Endothelial cell of umbilical vein (primary cell): ENCODE results near the gene GGTLC2.
"Not testable (repeated sequence)": the region's sequence is repeated elsewhere in the genome, so short reads cannot be mapped to it uniquely, and the experiment has no call there.

Experiments
- EZH2 ChIP-seq: IDR thresholded peaks from 2 replicates; pipeline ENCODE4 v1.6.1; 2012; ENCODE audit warnings: borderline replicate concordance, low read depth, mild to moderate bottlenecking, moderate library complexity, low read length, inconsistent platforms; ENCODE audit not compliant: severe bottlenecking
- FOS ChIP-seq: IDR thresholded peaks from 2 replicates; pipeline ENCODE4 v1.6.1; 2011; ENCODE audit warnings: mild to moderate bottlenecking, low read length, moderate library complexity, borderline replicate concordance; ENCODE audit not compliant: insufficient read depth
- GATA2 ChIP-seq: IDR thresholded peaks from 2 replicates; pipeline ENCODE4 v1.7.0; 2011; ENCODE audit warnings: low read depth, mild to moderate bottlenecking, moderate library complexity, mixed read lengths, low read length; ENCODE audit not compliant: insufficient read length, insufficient read depth
- JUN ChIP-seq: IDR thresholded peaks from 2 replicates; pipeline ENCODE4 v1.6.1; 2011; ENCODE audit warnings: borderline replicate concordance, low read depth; ENCODE audit not compliant: insufficient read length, insufficient read depth
- MYC ChIP-seq: IDR thresholded peaks from one replicate; pipeline ENCODE4 v1.6.1; 2011; ENCODE audit warnings: mild to moderate bottlenecking, low read depth, low read length
- POLR2A ChIP-seq: IDR thresholded peaks from 2 replicates; pipeline ENCODE4 v1.6.1; 2012; ENCODE audit warnings: low read depth, mild to moderate bottlenecking, control low read depth, low read length
- POLR2AphosphoS5 ChIP-seq: IDR thresholded peaks from 2 replicates; pipeline ENCODE4 v1.6.1; 2012; ENCODE audit warnings: low read depth, mild to moderate bottlenecking, control low read depth, low read length, moderate library complexity; ENCODE audit not compliant: insufficient read depth
- TF ChIP-seq, protein P1 (sequence below), 2 donors: IDR thresholded peaks; 1 replicate in 1 of 2; 2 replicates in 1 of 2; pipeline ENCODE4 v1.5.1; 2011; ENCODE audit warnings: low read length in 2 of 2, mild to moderate bottlenecking in 2 of 2, moderate library complexity in 2 of 2, control low read depth in 1 of 2, inconsistent platforms in 1 of 2, low read depth in 1 of 2; ENCODE audit not compliant: insufficient read depth in 1 of 2; ENCODE audit errors: extremely low read depth in 1 of 2
- TF ChIP-seq, protein P2 (sequence below): IDR thresholded peaks from 2 replicates; pipeline ENCODE4 v1.6.1; 2011; ENCODE audit not compliant: insufficient read depth, insufficient read length

DNA sequence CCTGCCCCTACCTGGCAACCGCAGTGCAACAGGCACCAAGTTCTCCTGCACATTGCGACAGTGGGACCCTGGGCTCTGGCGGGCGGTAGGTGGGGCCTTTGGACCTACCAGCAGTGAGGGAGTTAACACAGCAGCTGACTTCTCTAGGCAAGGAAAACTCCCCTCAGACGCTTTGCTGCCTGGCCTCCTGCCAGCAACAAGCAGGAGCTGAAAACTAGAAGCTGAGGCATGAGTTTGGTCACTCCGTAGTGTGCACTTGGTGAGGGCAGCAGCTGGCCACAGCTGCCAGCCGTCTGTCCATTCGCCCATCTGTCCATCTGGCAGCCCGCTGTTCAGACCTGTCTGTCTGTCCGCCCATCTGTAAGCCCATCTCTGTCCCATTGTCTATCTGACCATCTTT is 7.2 kb downstream of the GGTLC2 start:
- TF ChIP-seq, protein P1, sequence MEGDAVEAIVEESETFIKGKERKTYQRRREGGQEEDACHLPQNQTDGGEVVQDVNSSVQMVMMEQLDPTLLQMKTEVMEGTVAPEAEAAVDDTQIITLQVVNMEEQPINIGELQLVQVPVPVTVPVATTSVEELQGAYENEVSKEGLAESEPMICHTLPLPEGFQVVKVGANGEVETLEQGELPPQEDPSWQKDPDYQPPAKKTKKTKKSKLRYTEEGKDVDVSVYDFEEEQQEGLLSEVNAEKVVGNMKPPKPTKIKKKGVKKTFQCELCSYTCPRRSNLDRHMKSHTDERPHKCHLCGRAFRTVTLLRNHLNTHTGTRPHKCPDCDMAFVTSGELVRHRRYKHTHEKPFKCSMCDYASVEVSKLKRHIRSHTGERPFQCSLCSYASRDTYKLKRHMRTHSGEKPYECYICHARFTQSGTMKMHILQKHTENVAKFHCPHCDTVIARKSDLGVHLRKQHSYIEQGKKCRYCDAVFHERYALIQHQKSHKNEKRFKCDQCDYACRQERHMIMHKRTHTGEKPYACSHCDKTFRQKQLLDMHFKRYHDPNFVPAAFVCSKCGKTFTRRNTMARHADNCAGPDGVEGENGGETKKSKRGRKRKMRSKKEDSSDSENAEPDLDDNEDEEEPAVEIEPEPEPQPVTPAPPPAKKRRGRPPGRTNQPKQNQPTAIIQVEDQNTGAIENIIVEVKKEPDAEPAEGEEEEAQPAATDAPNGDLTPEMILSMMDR (IDR thresholded peaks at IDR 0.05; ENCODE audit: extremely low read depth in 1 of 2, insufficient read depth in 1 of 2, low read depth in 1 of 2, low read length in 2 of 2) = not testable (repeated sequence)
- not testable (repeated sequence) for TF ChIP-seq POLR2A, FOS, POLR2AphosphoS5, EZH2, JUN, MYC, GATA2
- TF ChIP-seq, protein P2, sequence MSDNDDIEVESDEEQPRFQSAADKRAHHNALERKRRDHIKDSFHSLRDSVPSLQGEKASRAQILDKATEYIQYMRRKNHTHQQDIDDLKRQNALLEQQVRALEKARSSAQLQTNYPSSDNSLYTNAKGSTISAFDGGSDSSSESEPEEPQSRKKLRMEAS = not testable (repeated sequence)
